Coronary artery (tissue), 2 donors: Measurements from ENCODE around the gene SUCLG2.

ENCODE experiments used
- DNase-seq: peaks from one replicate; pipeline ENCODE4 v3.0.0-alpha.2; 2017; ENCODE audit warnings: low spot score
- H3K27ac ChIP-seq, 2 donors: fragments of 200-600 bp; sonication (generic); one replicate each; pipeline ENCODE4 v1.5.1; 2016 to 2019
- H3K4me3 ChIP-seq: fragments of 200-600 bp; sonication (generic); 2 replicates; pipeline ENCODE4 v1.5.1; 2016; ENCODE audit warnings: mild to moderate bottlenecking, moderate library complexity
- CTCF ChIP-seq: fragments of 200-600 bp; sonication (generic); IDR thresholded peaks from one replicate; pipeline ENCODE4 v1.5.1; 2019; ENCODE audit warnings: antibody characterized with exemption

The SUCLG2 gene

GRCh38 chr3:67531181-67532101 is 123.0 kb downstream of the SUCLG2 start:
- TF ChIP-seq CTCF = no peak
- H3K27ac ChIP-seq = no peak overlapping the region
- no peak for DNase-seq
- H3K4me3 ChIP-seq = no peak overlapping the region

- Histone ChIP-seq H3K4me3 (no peak overlapping the region), H3K27ac (no peak overlapping the region)
- no peak for DNase-seq
- TF ChIP-seq CTCF = no peak
Measured at GRCh38 chr3:67529915-67530314, 124.5 kb downstream of the SUCLG2 start.

- DNase-seq = no peak
- Histone ChIP-seq H3K4me3 (no peak overlapping the region), H3K27ac (no peak overlapping the region)
- no peak for TF ChIP-seq CTCF
Measured at GRCh38 chr3:67529337-67529736, 125.1 kb downstream of the SUCLG2 start.

- TF ChIP-seq CTCF = no peak
- Histone ChIP-seq H3K4me3 (no peak overlapping the region), H3K27ac (no peak overlapping the region)
- DNase-seq = no peak
Measured at GRCh38 chr3:67526246-67526645, 128.2 kb downstream of the SUCLG2 start.

GRCh38 chr3:67524046-67524445 is 130.4 kb downstream of the SUCLG2 start:
- no peak for DNase-seq
- TF ChIP-seq CTCF = no peak
- Histone ChIP-seq H3K4me3 (no peak overlapping the region), H3K27ac (no peak overlapping the region)

GRCh38 chr3:67522081-67522480 is 132.3 kb downstream of the SUCLG2 start:
- no peak for DNase-seq
- H3K27ac ChIP-seq = no peak overlapping the region
- no peak overlapping the region for H3K4me3 ChIP-seq
- no peak for TF ChIP-seq CTCF

- DNase-seq = no peak
- H3K4me3 ChIP-seq = no peak overlapping the region
- H3K27ac ChIP-seq = no peak overlapping the region
- TF ChIP-seq CTCF = no peak
Measured at GRCh38 chr3:67521053-67521646, 133.3 kb downstream of the SUCLG2 start.
